ENCODE measurements around the gene RC3H2.
"Not testable (repeated sequence)": the region's sequence is repeated elsewhere in the genome, so short reads cannot be mapped to it uniquely, and the experiment has no call there.

Gene RC3H2

DNA sequence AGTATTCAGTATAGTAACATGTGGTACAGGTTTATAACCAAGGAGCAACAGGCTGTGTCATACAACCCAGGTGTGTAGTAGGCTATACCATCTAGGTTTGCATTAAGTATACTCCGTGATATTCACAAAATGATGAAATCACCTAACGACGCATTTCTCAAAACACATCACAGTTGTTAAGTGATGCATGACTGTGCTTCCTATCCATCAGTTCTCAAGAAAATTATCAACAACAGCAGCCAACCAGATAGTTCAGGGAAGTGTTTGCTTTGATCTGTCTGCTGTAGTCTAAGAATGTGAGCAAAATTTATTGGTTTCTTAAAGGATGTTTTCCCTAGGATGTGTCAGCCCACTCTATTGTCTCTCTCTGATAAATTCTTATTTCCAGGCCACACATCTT, 18.8 kb upstream of the RC3H2 start:
- no peak for DNase-seq

DNA sequence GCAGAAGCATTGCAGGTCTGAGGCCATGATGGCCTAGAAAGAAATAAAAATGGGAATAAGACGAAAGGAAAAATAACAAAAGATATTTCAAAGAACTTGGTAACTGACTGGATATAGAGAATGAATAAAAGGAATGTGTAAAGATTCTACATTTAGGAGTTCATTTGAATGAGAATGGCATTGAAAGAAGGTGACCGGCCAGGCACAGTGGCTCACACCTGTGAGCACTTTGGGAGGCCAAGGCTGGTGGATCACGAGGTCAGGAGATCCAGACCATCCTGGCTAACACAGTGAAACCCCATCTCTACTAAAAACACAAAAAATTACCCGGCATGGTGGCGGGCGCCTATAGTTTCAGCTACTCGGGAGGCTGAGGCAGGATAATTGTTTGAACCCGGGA, 17.6 kb upstream of the RC3H2 start:
- no peak for DNase-seq

DNA sequence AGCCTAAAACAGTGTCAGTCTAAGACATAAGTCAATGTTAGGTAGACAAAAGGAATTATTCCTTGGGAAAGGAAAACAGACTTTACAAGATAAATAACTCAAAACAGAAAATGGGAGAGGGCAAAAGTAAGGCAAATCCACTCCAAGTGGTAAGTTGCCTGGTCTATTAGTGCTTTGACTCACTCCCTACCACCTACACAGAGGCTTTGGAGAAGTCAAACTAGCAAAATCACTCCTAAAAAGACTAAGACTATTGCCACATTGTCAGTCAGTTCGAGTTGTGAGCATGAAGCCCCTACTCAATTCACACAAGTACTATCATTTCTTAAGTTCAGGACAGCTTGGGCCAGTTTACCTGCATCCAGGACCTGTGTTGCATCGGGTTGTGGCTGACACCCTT, 13.2 kb upstream of the RC3H2 start:
- no peak for DNase-seq

DNA sequence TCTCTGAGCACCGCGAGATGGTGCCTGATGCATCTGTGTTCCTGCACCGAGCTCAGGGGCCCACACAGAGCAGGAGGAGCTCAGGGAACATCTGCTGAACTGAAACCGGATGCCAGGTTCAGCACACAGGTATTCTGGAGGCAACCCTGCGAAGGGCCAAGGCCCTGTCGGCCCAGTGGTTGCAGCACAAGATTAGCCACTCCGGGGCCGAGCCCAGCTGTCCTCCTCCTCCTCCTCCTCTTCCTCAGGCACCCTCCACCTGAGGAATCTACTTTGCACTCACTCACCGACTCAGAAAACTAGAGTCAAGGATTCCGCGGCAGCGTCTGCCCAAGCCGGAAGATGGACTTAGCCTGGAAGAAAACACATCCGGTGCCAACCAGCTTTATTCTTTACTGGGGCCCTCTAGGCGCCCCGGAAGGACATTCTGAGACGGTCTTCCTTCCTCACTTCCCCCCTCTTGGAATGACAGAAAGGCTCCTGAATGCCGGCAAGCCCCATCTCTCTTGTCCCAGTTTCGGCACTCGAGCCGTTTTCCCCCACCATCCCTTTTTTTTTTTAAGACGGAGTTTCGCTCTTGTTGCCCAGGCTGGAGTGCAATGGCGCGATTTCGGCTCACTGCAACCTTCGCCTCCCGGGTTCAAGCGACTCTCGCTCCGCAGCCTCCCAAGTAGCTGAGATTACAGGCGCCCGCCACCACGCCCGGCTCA, 8.0 kb upstream of the RC3H2 start, which contains the start of gene ZBTB6:
Gene ZBTB6 (minus strand): TSS at position 360 of the 710 bp plus-strand sequence. CDS start 1,251 bp downstream, outside the sequence.
- peak; percentile 32 for DNase-seq

DNA sequence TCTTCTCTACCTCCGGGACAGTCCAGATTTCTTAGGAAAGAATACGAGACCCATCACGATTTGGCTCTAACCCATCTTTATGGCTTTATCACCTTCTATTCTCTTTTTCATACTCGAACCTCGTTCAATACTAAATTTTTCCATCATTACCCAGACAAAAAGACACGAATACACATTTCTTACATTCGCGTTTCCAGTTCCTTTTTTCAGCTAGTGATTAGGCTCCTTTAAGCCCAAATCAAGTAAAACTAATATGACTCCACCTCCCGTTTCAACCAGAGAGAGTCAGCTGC, 7.5 kb upstream of the RC3H2 start:
- DNase-seq: no peak

DNA sequence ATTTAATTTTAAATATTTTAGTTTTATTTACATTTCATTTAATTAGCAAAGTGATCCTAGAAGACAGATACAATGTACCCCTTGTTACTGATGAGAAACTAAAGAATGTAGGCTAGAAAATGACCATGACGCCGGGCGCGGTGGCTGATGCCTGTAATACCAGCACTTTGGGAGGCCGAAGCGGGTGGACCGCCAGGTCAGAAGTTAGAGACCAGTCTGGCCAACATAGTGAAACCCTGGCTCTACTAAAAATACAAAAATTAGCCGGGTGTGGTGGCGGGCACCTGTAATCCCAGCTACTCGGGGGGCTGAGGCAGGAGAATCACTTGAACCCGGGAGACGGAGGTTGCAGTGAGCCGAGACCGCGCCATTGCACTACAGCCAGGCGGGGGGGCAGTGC, 963 bp upstream of the RC3H2 start:
- DNase-seq: not testable (repeated sequence)

DNA sequence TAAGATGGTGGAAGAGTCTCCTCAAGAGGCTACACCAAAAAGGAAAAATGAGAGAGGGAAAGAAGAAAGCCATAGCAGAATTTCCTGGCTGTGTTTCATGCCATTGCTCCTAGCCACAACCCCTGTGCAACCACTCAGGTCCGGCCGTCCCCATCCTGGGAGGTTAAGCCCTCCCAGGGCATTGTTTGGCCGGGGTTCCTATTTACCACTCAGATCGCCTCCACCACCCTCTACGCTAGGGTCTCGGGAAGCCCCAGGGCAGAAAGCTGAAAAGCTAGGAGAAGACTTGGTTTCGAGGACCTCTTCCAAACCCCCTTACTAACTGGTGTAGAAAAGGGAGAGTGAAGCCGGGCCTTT, 715 bp downstream of the RC3H2 start:
- DNase-seq: no peak

DNA sequence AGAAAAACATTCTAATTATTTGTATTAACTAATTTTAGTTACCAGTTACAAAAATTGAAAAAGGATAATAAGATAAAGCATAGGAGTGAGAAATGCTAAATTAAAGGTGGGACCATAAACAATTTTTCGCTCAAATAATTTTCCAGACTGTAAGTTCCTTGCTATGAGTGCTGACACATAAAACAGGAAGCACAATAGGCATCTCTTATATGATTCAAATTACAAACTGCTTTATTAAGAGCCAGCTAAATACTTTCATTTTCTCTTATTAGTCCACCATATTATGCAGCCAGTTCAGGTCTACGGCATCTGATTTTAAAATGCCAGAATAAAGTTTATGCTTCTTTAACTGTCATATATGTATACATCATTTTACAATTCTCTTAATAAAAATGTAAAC, 4.4 kb downstream of the RC3H2 start:
- no peak for DNase-seq

DNA sequence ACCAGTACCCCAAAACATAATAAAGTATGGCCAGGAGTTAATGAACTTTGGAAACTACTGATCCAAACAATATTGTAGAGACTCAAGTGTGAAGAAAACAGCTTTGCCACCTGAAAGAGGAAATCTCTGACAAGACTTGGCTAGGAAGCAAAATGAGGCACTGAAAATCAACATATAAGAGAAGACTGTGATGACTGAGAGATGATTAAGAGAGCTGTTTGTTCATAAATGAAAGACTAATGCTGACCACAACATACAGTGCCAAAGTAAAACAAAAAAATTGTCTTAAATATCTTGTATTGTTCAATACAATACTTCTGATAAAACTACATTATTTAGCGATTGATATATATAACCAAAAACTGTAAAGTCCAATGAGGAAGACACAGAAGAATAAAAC, 7.2 kb downstream of the RC3H2 start:
- no peak for DNase-seq

DNA sequence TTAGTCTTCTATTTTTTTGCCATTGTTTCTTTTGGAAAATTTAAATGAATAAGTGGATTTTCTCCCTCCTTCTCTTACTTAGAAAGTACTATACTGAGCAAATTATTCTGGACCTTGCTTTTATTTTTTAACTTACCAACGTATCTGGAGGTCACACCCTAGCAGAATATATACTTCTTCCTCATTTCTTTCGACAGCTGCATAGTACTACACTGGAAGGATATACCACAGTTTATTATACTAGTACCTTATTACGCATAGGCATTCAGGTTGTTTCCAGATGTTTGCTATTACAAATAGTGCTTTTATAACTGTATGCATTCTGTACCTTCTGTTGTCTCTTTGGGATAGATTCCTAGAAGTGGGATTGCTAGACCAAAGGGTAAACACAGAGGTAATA, 16.7 kb downstream of the RC3H2 start:
- no peak for DNase-seq

DNA sequence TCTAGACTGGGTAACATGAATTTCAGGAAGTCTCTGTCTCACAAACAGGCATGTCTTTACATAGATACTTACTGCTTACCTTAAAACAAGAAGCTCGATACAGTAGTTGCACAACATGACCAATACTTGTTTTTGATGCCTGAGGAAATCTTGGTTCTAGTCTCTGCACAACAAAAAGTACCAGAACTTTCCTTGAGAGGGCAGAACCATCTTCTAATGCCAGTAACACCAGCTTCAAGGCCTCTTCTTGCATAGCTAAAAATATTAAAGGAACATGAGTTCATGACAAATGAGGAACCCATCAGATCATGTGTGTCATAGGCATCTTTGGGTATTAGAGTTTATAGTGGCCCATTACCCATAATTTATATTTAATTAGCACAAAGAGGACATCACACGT, 22.0 kb downstream of the RC3H2 start:
- no peak for DNase-seq

DNA sequence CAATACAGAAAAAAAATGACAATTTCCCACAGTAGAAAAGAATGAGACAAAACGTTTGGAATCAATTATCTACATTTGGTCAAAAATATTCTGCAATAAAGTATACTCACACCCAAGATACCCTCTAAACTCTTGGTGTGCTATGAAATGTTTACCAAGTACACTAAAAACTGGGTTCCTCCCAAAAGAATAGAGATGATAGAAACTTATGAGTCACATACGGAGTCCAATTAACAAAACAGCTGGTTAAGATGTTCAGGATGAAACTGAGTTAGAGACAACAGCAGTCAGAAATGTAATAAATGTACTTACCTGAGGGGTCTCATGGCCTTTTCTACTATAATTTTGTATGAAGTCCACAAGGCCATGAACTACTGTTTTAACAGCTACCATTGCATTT, 25.7 kb downstream of the RC3H2 start:
- no peak for DNase-seq

DNA sequence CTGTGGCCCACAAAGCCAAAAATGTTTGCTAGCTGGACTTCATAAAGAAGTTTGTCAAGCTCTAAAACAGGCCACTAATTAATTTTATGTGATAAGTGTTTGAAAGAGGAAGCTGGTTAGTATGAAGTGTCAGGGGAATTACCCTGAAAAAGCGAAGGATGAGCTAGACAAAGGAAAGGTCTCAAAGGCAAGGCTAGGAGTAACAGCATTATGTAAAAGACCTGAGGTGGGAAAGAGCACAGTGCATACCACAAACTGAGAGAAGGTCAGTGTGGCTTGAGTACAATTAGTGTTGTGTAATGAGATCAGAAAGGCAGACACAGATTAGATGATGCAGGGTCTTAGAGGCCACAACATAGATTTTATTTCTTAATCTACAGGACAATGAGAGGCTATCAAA, 29.6 kb downstream of the RC3H2 start:
- DNase-seq: no peak

DNA sequence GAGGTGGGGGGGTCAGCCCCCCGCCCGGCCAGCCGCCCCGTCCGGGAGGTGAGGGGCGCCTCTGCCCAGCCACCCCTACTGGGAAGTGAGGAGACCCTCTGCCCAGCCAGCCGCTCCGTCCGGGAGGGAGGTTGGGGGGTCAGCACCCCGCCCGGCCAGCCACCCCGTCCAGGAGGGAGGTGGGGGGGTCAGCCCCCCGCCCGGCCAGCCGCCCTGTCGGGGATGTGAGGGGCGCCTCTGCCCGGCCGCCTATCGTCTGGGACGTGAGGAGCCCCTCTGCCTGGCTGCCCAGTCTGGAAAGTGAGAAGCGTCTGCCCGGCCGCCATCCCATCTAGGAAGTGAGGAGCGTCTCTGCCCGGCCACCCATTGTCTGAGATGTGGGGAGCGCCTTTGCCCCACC, 37.9 kb downstream of the RC3H2 start:
- not testable (repeated sequence) for DNase-seq

DNA sequence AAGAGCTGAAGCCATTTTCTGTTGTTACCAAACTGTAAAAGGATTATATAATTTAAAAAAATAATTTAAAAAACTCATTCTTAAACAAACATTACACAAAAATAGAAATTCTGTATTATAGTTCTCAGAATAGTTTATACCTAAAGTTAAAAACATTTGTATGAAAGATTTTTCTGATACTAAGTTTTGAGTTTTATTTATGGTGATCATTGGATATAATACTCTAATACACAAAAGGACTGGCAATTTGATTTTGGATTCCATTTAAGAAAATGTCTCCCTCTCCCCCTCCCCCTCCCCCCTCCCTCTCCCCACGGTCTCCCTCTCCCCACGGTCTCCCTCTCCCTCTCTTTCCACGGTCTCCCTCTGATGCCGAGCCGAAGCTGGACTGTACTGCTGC, 39.1 kb downstream of the RC3H2 start:
- DNase-seq: no peak

DNA sequence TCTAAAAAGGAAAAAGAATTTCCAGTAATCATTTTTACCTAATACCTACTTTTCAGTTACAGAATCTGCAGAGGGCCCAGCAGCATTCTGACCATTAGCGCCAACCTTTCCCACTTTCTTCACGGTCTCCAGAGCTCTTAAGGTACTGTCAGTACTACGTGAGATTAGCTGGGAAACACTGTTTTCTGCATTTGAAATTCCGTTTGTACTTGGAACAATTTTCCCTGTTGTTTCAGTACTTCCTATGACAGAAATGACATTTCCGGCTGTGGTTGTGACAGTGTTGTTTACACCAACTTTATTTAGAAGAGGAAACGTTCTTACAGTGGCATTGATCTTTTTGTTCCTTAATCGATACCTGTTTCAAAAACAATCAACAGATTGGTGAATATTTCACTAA, 39.9 kb downstream of the RC3H2 start:
- DNase-seq: no peak

DNA sequence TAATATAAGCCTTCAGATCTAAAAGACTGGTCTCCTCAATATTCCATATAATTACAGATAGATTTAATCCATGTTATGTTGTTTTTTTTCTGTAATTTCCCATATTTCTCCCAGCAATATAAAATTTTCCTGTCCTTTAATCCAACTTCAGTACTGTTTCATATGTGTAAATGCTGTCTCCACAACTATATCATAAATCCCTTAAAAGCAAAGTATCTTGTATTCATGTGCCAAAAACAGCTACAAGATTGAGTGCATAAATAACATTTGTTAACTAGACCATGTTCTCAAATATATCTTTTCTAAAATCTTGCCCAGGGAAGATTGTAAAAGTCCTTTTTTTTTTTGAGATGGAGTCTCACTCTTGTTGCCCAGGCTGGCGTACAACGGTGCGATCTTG, 41.8 kb downstream of the RC3H2 start:
- DNase-seq: no peak

DNA sequence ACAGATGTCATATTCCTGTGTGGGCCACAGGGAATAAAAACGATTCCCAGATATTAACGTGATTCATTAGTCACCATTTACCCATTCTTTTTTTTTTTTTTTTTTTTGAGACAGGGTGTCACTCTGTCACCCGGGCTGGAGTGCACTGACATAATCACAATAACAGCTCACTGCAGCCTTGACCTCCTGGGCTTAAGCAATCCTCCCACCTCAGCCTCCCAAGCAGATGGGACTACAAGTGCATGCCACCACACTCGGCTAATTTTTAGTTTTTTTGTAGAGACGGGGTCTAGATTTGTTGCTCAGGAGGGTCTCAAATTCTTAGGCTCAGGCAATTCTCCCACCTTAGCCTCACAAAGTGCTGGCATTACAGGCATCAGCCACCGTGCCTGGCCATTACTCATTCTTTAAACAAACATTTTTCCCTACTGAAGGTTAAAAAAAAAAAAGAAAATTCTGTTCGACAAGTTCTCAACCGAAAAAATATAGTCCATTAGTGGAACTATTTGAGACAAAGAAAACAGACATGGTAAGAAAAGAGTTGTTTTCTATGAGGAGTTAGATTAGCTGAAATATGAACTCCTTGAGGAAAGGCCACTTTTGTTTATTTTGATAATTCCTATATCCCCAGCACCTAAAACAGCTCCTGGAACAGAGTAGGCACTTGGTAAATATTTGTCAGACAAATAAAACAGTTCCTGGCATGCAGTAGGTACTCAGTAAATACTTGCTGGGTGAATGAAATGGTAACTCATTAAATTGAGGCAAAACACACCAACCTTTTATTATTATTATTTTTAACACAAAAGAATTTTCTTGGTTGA, 44.6 kb downstream of the RC3H2 start:
- DNase-seq: no peak

DNA sequence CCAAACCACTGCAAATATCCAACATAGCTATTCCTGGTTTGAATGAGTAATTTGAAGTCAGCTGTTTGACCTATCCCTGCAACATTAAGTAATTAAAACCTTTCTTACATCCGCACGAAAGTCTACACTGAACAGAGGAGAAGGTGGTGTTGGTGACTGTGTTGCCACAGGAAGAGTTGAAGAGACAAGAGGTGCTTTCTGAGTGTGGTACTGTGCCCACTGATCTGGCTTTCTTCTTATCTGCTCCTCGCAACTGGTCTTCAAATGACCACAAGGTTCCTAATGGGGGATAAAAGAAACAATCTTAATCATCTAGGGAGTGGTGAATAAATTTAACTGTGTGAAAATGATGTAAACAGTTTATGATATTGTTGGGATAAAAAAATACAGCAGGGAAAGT, 47.3 kb downstream of the RC3H2 start:
- DNase-seq: no peak

DNA sequence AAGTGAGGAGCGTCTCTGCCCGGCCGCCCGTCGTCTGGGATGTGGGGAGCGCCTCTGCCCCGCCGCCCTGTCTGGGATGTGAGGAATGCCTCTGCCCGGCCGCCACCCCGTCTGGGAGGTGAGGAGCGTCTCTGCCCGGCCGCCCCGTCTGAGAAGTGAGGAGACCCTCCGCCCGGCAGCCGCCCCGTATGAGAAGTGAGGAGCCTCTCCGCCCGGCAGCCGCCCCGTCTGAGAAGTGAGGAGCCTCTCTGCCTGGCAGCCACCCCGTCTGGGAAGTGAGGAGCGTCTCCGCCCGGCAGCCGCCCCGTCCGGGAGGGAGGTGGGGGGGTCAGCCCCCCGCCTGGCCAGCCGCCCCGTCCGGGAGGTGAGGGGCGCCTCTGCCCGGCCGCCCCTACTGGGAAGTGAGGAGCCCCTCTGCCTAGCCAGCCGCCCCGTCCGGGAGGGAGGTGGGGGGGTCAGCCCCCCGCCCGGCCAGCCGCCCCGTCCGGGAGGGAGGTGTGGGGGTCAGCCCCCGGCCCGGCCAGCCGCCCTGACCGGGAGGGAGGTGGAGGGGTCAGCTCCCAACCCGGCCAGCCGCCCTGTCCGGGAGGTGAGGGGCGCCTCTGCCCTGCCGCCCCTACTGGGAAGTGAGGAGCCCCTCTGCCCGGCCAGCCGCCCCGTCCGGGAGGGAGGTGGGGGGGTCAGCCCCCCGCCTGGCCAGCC, 52.9 kb downstream of the RC3H2 start:
- DNase-seq: not testable (repeated sequence)

DNA sequence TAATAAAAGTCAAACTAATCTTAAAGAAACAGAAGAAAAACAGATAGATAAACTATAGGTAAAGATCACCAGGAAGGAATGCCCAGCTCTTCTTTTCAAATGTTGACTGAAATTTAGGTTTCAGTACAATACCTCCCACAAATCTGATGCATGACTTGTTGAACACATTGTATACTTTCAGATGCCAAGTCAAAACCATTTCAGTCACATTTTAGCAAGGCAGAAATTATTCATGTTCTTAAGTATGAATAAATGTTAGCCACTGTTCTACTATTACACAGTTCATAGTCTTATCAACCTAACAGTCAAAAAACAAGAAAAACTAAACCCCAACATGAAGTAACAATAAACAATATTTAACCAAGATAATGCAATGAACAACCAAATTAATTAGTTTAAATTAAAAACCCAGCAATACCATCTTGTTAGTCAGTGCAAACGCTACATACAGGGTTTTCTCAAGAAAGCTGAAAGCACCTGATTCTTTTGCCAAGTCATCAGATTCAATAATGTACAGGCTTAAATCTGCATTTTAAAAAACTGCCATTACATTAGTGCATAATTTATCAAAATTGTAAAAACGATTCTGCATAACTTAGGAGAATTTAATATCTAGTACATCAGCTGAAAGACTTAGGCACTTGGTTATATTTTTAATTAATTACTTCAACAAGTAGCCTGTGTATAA, 56.8 kb downstream of the RC3H2 start:
- no peak for DNase-seq

DNA sequence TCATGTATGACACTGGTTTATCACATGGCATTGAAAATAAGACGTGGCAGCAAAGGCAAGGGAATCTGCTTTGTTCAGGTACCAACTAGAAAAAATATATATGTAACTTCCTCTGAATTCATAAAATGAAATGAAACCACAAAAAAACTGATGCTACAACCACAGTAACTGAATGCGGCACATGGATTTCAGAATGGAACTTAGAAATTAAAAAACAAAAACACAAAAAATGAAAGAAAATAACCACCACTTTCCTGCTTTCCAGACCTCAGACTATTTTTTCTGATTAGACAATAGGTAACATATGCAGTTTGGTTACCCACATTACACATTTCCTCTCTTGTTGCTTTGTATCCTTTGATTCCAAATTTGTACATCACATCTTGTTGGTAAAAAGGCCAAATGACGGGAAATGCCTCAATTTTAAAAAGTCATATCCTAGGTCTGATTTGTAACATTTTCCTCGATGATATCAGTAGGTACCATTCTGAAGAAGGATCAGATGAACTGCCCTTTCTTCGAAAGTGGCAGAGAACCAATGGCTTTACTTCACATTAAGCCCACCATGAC, 58.7 kb downstream of the RC3H2 start:
- no peak for DNase-seq

DNA sequence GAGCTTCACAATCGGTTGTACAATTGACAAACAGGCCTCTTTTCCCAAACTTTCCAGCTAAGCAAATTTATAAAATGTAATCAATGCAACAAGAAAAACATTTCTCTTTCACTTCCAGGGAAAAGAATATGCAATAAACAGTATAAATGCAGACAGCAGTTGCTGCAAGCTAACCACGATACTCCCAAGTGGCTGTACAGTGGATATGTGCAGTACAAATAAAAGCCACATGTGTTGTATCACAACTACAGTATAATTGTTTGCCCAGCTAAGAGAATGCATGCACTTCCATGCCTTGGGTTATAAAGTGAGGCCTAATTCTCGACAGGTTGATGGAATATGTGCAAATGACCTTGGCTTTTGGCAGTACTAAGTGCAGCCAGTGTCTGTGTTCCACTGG, 60.0 kb downstream of the RC3H2 start:
- DNase-seq: no peak

All from GDM1 (cell line).